Measurements from ENCODE around the gene CCNB2. TPM values are rescaled to one million over a fixed set of nuclear protein-coding genes. Genes with fewer than 3 reads are reported as not detected.

CCNB2 gene
- total and polyA plus RNA-seq, 2 of the 8 experiments (the other 6 are each of a cell fraction or from before 2014, with no cell fraction given): 70.7 to 92.1 TPM

DNA sequence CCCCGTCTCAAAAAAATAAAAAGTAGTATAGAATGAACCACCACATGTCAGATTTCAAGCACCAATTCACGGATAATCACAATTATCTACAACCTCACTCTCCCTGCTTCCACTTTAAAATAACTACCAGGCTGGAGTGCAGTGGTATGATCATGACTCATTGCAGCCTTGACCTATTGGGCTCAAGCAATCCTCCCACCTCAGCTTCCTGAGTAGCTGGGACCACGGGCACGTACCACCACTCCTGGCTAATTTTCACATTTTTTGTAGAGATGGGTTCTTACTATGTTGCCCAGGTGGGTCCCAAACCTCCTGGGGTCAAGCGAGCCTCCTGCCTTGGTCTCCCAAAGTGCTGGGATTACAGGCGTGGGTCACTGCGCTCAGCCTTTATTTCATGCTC is 63.6 kb downstream of the CCNB2 start (continued):
- no peak for TF ChIP-seq EGR1 (IDR thresholded peaks at IDR 0.05; ENCODE audit: borderline replicate concordance, low read depth, low read length)
- no peak for TF ChIP-seq TCF12 (IDR thresholded peaks at IDR 0.05; ENCODE audit: low read depth, low read length)
- TF ChIP-seq SP2 (IDR thresholded peaks at IDR 0.05; ENCODE audit: low read length): no peak
- TF ChIP-seq, protein P1, sequence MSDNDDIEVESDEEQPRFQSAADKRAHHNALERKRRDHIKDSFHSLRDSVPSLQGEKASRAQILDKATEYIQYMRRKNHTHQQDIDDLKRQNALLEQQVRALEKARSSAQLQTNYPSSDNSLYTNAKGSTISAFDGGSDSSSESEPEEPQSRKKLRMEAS (IDR thresholded peaks at IDR 0.05): no peak
- no peak for TF ChIP-seq TEAD4 (IDR thresholded peaks at IDR 0.05; ENCODE audit: low read depth, low read length)
- TF ChIP-seq CBX8 (IDR thresholded peaks at IDR 0.05; ENCODE audit: borderline replicate concordance, low read depth, low read length): no peak
- TF ChIP-seq, protein P2, sequence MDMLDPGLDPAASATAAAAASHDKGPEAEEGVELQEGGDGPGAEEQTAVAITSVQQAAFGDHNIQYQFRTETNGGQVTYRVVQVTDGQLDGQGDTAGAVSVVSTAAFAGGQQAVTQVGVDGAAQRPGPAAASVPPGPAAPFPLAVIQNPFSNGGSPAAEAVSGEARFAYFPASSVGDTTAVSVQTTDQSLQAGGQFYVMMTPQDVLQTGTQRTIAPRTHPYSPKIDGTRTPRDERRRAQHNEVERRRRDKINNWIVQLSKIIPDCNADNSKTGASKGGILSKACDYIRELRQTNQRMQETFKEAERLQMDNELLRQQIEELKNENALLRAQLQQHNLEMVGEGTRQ (IDR thresholded peaks at IDR 0.05; ENCODE audit: low read length): no peak
- no peak for TF ChIP-seq KDM5A (IDR thresholded peaks at IDR 0.05; ENCODE audit: low read length)
- no peak for TF ChIP-seq JUN (IDR thresholded peaks at IDR 0.05; ENCODE audit: low read depth, low read length)
